GM12874 (cell line): Measurements from ENCODE around the gene CPEB2.

Experiments
- TF ChIP-seq, protein P1 (sequence below): IDR thresholded peaks from 2 replicates; pipeline ENCODE4 v1.5.1; 2011; ENCODE audit warnings: low read depth, mild to moderate bottlenecking, control low read depth, low read length, moderate library complexity; ENCODE audit not compliant: insufficient read depth

The CPEB2 gene

DNA sequence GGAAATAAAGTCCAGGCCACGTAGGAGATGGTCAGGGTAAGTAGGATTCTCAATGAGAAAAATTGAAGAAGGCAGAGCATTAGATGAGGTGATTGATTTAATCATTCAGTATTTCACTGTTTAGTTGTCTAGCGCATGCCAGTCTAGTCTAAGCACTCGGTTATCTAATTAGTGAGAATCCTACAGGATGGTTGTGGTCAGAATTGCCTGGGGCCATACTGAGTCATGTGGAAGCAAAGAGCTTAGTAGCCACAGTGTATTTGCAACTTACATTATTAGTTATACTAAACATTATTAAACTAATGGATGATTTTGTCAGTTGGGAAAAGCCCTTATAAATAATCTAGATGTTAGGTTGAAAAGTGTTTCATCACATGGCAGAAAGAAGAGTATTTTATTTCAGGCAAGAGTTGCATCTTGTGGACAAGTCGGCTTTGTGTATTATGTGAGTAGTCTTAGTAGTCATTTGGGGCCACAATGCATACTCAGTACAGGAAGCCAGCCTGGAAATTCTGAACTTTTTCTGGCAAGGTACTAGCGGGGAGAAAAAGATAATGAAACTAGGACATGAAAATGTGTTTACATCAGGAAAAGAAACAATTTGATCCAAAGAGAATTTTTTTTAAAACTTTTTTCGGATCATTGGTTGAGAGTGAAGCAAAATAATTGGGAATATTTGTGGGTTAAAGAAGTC lies 31.9 kb downstream of the CPEB2 start:
- TF ChIP-seq, protein P1, sequence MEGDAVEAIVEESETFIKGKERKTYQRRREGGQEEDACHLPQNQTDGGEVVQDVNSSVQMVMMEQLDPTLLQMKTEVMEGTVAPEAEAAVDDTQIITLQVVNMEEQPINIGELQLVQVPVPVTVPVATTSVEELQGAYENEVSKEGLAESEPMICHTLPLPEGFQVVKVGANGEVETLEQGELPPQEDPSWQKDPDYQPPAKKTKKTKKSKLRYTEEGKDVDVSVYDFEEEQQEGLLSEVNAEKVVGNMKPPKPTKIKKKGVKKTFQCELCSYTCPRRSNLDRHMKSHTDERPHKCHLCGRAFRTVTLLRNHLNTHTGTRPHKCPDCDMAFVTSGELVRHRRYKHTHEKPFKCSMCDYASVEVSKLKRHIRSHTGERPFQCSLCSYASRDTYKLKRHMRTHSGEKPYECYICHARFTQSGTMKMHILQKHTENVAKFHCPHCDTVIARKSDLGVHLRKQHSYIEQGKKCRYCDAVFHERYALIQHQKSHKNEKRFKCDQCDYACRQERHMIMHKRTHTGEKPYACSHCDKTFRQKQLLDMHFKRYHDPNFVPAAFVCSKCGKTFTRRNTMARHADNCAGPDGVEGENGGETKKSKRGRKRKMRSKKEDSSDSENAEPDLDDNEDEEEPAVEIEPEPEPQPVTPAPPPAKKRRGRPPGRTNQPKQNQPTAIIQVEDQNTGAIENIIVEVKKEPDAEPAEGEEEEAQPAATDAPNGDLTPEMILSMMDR, result no peak

DNA sequence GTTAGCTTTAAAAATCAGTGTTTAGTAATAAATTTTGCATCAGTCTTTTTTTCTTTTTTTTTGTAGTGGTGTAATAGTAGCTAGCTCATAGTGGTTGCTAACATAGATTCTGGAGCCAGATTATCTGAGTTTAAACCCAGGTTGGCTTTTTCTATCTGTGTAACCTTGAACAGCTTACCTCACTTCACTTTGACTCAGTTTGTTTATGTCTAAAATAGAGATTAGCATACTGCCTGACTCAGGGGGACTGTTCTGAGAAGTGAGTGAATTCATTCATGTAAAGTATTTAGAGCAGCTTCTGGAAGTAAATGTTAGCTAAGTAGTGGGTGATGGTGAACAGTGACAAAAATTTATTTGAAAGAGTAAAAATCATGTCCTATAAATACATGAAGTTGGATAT lies 32.9 kb downstream of the CPEB2 start:
- TF ChIP-seq, protein P1, result no peak

DNA sequence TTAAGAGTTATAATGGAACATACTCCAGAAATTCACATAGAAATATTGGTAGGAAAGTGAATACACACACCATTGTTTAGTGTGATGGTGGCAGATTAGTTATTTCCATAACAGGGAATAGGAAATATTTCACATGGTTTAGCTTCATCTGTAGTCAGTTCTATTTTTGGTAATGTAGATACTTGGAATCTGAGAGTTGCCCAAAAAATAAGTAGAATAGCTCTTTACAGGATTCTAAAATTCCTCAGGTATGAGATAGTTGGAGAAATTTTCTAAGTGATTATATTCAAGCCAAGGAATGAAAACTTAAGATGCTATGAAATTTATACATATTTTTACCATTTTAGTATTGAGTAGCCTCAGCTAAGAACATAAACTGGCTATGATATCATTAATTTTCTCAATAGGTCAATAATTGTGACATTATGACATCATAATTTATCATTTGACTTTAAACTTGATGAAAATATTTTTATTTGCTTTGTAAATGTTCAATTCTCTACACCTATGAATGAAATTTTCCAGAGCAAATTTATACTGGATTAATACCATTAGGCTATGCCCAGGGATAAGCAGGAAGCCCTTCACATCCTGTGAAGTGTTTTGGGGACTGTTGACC lies 35.8 kb downstream of the CPEB2 start:
- TF ChIP-seq, protein P1, result no peak

DNA sequence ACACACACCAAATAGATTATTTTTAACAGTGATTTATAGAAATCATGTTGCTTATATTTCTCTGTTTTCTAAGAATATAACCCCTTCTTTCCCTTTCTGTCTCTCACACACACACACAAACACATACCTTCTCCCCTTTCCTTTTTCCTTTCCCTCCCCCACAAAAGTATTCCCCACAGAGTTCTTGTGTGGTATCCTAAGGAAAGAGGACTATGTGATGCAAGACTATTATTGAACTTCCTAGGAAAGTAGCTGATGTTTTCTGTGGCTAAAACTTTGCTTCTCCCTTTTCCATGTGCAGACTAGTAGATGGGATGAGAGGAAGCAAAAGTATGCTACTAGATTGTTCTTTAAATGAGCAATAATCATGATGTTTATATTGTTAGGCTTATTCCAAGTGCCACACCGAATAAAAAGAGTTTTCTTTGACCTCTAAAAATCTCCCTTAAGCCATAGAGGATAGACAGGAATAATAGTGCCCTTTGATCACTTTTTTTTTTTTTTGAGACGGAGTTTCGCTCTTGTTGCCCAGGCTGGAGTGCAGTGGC lies 38.7 kb downstream of the CPEB2 start:
- TF ChIP-seq, protein P1, result no peak

DNA sequence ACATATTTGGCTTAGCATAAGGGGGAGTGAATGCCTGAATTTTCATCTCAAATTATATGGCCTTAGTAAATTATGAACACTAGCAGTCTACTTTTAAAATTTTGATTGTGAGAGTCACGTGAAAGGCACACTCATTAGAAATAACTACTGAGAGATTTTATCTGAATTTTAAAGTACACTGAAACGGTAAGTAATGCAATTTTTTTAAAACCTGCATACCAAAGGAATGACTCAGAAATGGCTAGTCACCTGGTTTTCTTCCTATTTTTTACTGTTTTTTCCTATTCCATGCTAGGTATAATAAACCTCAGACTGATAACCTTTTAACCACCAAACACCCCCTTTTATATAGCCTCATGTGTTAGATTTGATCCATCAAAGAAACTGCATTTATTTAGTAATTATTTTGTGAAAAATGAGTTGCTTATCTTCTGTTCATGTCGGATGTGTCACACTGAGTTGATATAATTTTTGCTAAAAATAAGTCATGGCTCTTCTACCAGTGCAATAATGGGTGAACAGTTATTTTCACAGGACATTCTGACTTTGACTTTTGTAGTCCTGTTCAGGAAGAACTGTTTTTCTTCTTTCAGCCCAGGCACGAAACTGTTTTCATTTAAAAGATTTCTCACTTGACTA lies 40.4 kb downstream of the CPEB2 start:
- TF ChIP-seq, protein P1, result no peak

DNA sequence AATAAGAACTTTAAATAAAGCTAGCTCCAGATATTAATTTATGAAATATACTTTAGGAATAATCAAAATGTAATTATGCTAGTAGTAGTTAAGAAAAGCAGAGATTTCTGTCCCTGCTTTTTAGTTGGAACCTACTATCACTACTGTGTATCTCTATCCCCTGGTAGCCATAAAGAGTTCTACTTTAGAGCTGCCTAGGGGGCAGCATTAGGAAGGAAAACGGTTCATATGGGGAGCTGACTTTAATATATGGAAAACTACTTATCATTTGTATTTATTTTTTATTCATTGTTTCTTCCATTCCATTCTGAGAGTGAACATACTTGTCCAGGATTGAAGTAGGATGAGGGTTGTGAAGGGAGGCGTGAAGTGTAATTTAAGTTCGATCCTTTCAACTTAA lies 40.9 kb downstream of the CPEB2 start:
- TF ChIP-seq, protein P1, result no peak

DNA sequence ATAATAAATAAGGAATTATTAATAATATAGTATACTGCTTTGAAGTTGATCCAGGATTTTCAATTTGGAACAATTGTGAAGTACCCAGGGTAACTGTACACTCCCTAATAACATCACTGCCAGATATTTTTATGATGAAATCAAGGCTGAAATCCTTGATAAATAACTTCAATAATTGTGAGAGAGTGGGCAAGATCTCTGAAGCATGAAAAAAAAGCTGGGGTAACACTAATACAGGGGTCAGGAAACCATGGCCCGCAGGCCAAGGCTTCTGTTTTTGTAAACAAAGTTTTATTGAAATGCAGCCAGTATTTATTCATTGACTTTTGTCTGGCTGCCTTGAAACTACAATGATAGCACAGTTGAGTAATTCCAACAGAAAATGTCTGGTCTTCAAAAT lies 41.6 kb downstream of the CPEB2 start:
- TF ChIP-seq, protein P1, result no peak
